Pancreas (tissue), 10 donors: ENCODE measurements around the gene ZNF212. TPM values are rescaled to one million over a fixed set of nuclear protein-coding genes. Genes with fewer than 3 reads are reported as not detected.

Experiments
- ATAC-seq, 4 donors: fragments of 200-7000 bp; cut with Tn5 transposase; one replicate each; pipeline versions ENCODE4 v1.8.0 to v1.9.1; 2020; ENCODE audit warnings: mild to moderate bottlenecking in 4 of 4, moderate library complexity in 4 of 4
- DNase-seq, 6 donors: peaks; one replicate each; pipeline ENCODE4 v3.0.0-alpha.2; 2020
- FAIRE-seq: peaks from 2 replicates; lab custom pipeline; 2012; peaks lifted over from hg19 to GRCh38; lab: Jason Lieb, UNC
- H3K27ac ChIP-seq, 4 donors: fragments of 200-600 bp; sonication (generic); 1 replicate in 3 of 4; 2 replicates in 1 of 4; pipeline versions ENCODE4 v1.5.0 to v1.8.0; 2020
- H3K27me3 ChIP-seq, 4 donors: fragments of 200-600 bp; one replicate each; pipeline ENCODE4 v1.8.0; 2021
- H3K36me3 ChIP-seq, 3 donors: fragments of 200-600 bp; sonication (generic) in 1 of 3; one replicate each; pipeline versions ENCODE4 v1.5.0 to v1.8.0; 2020 to 2021
- H3K4me1 ChIP-seq, 3 donors: fragments of 200-600 bp; one replicate each; pipeline ENCODE4 v1.8.0; 2021
- H3K4me3 ChIP-seq, 4 donors: fragments of 200-600 bp; sonication (generic) in 2 of 4; one replicate each; pipeline versions ENCODE4 v1.5.0 to v1.8.0; 2020 to 2021
- H3K9me3 ChIP-seq, 4 donors: fragments of 200-600 bp; one replicate each; pipeline ENCODE4 v1.8.0; 2021
- CTCF ChIP-seq, 4 donors: fragments of 200-600 bp; sonication (generic) in 3 of 4; IDR thresholded peaks; one replicate each; pipeline versions ENCODE4 v1.5.0 to v1.8.0; 2021; ENCODE audit warnings: antibody characterized with exemption in 4 of 4
- WGBS, 2 donors: extraction: QIAGEN DNeasy Blood & Tissue Kit; methylation state at CpG; one replicate each; pipeline ENCODE4 v1.1.7; 2013; 5-methylcytosine and 5-hydroxymethylcytosine counted together
- intact Hi-C, 3 donors: fragments of 100-400 bp; cut with DNase I; formaldehyde crosslinking; loops; one replicate each; pipeline versions ENCODE4 v1.11.1 to v1.14.2; 2022
- polyA plus RNA-seq, 2 donors: library from polyadenylated mRNA; stranded (reverse); fragments of 200-250 nt; gene quantifications; one replicate each; pipeline ENCODE4 v1.2.3, GENCODE V29; 2013
- total RNA-seq, 6 donors: library from RNA; stranded (reverse); fragmentation: NEBNext Ultra II Directional in 4 of 6; extraction: Animal tissue kit (Norgen Biotek cat#: 25700) in 4 of 6; gene quantifications; one replicate each; pipeline versions ENCODE4 v1.2.1 to v1.2.4, GENCODE V29; 2021 to 2023
- donor health status: healthy with polysubstance abuse.
- donor health status: DM: no; HTN: no; CAD: no; lungs with moderate emphysema.
- donor health status: DM: no; HTN: no; CAD: no.
- donor health status: control.
- donor health status: control.
- donor health status: Bipolar disorder and iron deficiency.
- donor health status: DM: yes; HTN: yes; CAD: no.
- donor health status: DM: no; HTN: no; CAD: no.
- donor health status: DM: no; HTN: no; CAD: no.
- donor health status: DM: yes; HTN: yes; CAD: no.

ZNF212 gene
- total and polyA plus RNA-seq, 8 donors: 3.7 to 13.7 (median 5.5) TPM

- FAIRE-seq (no peak), ATAC-seq (no peak), DNase-seq (no peak)
- no peaks in the 10 kb centered on the region for H3K27me3 ChIP-seq
- H3K4me1 ChIP-seq: no peaks in the 10 kb centered on the region
- no peak overlapping the region for H3K27ac ChIP-seq
- no peaks in the 10 kb centered on the region for H3K9me3 ChIP-seq
- intact Hi-C loops: no loop called here
- no peak for TF ChIP-seq CTCF (IDR thresholded peaks at IDR 0.05)
- peaks cover 0 to 9% (median 0%) of the 10 kb centered on the region in 3 donors for H3K36me3 ChIP-seq
- WGBS, 2 donors: 90% methylated on average over 4 of the region's 4 CpGs
- no peak overlapping the region for H3K4me3 ChIP-seq
Observed at GRCh38 chr7:149296368-149296767, 56.9 kb downstream of the ZNF212 start.

GRCh38 chr7:149297034-149297755 is 57.7 kb downstream of the ZNF212 start:
- WGBS, 2 donors: 70 to 76% methylated on average over 5 of the region's 5 CpGs
- intact Hi-C loops: no loop called here
- no peak for TF ChIP-seq CTCF (IDR thresholded peaks at IDR 0.05)

DNA sequence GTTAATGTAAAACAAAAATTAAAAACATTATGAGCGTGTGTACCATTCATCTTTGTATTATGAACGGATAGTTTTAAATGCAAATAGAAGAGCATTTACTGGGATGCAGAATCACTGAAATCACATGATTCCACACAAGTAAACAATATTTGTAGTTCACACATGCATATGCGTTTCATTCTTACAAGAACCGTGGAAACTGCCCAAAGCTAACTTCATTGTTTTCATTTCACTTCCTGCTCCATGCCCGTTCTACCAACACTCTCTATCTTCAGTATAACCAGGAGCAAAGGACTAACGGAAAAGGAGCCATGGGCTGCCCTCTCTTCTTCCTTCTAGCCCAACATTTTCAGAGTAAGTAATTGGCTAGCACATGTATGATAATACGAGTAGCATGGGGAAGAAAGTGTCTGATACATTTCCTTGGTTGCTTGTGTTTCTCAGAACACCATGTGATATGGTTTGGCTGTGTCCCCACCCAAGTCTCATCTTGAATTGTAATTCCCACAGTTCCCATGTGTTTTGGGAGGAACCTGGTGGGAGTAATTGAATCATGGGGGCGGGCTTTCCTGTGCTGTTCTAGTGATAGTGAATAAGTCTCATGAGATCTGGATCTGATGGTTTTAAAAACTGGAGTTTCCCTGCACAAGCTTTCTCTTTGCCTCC is 61.3 kb downstream of the ZNF212 start:
- no peak overlapping the region for H3K27ac ChIP-seq
- TF ChIP-seq CTCF (IDR thresholded peaks at IDR 0.05): no peak
- no peak for ATAC-seq
- no peaks in the 10 kb centered on the region for H3K36me3 ChIP-seq
- intact Hi-C loops: no loop called here
- H3K27me3 ChIP-seq: no peaks in the 10 kb centered on the region
- no peak for FAIRE-seq
- whole genome bisulfite sequencing, 2 donors: 67 to 71% methylated on average over 8 of the region's 8 CpGs
- no peaks in the 10 kb centered on the region for H3K9me3 ChIP-seq
- DNase-seq: no peak
- H3K4me1 ChIP-seq: no peaks in the 10 kb centered on the region
- H3K4me3 ChIP-seq: no peak overlapping the region

More at GRCh38 chr7:149297034-149297755, 57.7 kb downstream of the ZNF212 start:
- DNase-seq (no peak), FAIRE-seq (no peak), ATAC-seq (no peak)
- H3K27me3 ChIP-seq: no peaks in the 10 kb centered on the region
- peaks cover 0 to 9% (median 0%) of the 10 kb centered on the region in 3 donors for H3K36me3 ChIP-seq
- H3K9me3 ChIP-seq: no peaks in the 10 kb centered on the region
- H3K4me1 ChIP-seq: no peaks in the 10 kb centered on the region
- H3K27ac ChIP-seq: no peak overlapping the region
- H3K4me3 ChIP-seq: no peak overlapping the region

DNA sequence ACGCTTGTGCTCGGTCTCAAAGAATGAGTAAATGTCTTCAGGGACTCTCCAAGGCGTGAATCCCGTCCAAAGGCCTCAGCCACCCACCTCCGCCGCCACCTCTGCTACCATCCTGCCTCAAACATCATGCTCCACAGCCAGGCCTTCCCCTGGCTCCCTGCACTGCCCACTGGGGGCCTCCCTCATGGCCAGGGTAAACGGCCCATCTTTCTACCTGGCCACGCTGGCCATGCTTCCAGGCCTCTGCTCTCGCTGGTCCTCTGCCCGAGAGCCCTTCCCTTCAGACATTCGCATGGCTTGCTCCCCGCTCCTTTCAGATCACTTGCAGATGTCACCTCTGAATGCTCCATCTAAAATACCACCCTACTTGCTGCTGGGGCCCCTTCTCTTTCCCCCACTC is 62.8 kb downstream of the ZNF212 start:
- Histone ChIP-seq H3K36me3 (no peaks in the 10 kb centered on the region), H3K27ac (no peak overlapping the region), H3K4me1 (no peaks in the 10 kb centered on the region), H3K4me3 (no peak overlapping the region), H3K27me3 (no peaks in the 10 kb centered on the region), H3K9me3 (no peaks in the 10 kb centered on the region)
- no peak for TF ChIP-seq CTCF (IDR thresholded peaks at IDR 0.05)
- WGBS, 2 donors: 79 to 90% methylated on average over 12 of the region's 12 CpGs
- ATAC-seq (no peak), DNase-seq (no peak), FAIRE-seq (no peak)
- intact Hi-C loops: no loop called here

- FAIRE-seq (no peak), ATAC-seq (no peak), DNase-seq (no peak)
- H3K27ac ChIP-seq: no peak overlapping the region
- no peaks in the 10 kb centered on the region for H3K36me3 ChIP-seq
- no peak overlapping the region for H3K4me3 ChIP-seq
- H3K4me1 ChIP-seq: no peaks in the 10 kb centered on the region
- intact Hi-C loops: no loop called here
- 64% methylated on average over 2 of the region's 2 CpGs for WGBS, 2 donors
- H3K9me3 ChIP-seq: no peaks in the 10 kb centered on the region
- H3K27me3 ChIP-seq: no peaks in the 10 kb centered on the region
- no peak for TF ChIP-seq CTCF (IDR thresholded peaks at IDR 0.05)
Observed at GRCh38 chr7:149302865-149303264, 63.4 kb downstream of the ZNF212 start.
